NOMO-1 (cell line): ENCODE measurements around the gene CDCA5.

ENCODE experiments used
- DNase-seq, 2 experiments: peaks; one replicate each; lab custom pipeline; 2025; ENCODE audit not compliant: unreplicated experiment in 2 of 2; lab: John Stamatoyannopoulos, UW

CDCA5 gene

DNA sequence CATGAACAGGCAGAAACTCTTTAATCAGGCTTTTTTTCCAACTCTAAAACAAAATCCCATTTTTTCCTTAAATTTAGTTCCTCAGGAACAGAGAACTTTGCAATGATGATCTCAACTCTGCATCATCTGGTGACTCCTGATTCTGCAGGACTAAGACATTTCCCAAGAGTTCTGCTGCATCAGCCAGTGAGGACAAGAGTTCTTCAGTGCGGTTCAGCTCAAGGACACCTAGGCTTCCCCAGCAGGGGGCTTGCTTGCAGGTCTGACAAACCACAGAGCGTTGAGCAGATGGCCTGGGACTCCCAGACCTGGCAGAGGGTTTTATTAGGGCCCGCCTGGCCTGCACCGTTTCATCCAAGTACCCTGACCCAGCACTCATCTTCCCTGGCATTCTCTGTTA is 6.4 kb downstream of the CDCA5 start:
- no peak for DNase-seq

DNA sequence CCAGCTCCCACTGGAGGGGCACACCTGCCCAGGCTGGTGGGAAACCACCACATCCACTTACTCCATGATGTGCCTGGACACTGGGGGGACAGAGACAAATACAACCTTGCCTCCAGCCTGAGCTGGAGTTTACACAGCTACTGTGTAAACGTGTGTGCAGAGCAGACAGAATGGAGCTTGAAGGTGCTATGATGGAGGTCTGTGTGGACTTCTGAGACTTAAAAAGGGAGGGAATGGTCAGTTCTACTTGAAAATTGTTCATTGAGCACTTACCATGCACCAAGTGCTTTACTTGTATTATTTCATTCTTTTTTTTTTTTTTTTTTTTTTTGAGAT is 11.2 kb downstream of the CDCA5 start:
- DNase-seq, result no peak

DNA sequence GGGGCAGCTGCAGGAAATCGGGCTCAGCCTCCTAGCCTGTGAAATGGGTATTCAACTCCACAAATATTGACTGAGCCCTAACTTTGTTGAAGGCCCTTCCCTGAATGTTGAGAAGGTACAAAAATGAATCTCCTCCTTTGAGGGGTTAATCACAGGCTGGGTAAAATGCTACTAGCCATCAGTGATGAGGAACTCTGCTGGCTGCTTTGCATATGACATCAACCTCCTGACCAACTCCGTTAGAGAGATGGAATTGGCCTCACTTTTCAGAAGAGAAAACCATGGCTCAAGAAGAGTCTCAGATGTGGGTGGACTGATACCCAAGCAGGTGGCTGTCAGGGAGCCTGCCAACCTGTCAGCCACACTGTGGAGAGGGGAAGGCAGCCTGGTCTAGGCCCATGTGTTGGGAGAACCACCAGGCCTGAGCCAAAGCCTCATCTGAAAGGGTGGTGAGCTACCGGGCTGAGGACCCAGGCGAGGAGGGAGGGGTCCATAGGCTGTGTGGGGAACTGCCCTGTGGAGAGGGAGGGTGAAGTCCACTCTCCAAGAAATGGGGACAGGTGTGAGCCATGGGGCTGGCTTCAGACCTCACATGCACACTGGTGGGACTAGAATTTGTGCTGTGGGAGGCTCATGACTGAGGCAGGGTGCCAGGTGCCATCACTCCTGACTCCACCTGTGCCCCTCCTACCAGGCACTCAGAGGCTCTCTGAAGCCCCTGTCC is 11.8 kb downstream of the CDCA5 start:
- no peak for DNase-seq

DNA sequence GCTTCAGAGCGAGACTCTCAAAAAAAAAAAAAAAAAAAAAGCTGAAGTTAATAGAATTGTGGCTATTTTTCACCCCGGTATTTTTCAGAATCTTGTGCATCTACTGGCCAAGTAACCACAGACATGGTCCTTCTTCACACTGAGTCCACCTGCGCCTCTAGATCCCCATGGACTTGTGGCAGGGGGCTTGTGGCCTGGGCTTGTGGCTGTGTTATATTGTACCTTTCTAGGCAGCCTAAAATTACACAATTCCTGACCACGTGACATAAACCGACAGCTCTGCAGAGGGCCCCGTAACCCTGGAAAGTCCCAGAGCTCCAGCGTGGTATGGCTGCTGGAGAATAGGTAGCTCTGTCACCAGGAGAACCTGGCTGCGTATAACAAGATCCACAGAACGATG is 14.6 kb downstream of the CDCA5 start:
- peak; percentile 47 to 52 for DNase-seq

DNA sequence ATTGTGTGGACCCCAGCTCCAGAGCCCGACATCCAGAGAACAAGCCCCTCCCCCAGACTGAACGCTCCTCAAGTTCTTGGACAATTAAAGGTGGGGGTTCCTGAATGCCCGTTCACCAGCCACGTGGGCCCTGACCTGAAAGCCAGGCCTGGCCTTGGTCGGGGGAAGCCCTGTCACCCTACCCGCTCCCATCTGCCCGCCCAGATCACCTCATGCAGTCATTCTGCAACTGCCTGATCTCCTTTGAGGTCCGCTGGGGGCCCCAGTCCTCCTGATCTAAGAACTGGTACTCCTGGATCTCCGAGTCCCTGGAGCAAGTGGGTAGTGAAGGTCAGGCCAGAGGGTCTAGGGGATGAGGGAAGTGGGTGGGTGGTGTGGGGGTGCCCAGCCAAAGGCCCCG is 16.4 kb downstream of the CDCA5 start:
- DNase-seq, result no peak

DNA sequence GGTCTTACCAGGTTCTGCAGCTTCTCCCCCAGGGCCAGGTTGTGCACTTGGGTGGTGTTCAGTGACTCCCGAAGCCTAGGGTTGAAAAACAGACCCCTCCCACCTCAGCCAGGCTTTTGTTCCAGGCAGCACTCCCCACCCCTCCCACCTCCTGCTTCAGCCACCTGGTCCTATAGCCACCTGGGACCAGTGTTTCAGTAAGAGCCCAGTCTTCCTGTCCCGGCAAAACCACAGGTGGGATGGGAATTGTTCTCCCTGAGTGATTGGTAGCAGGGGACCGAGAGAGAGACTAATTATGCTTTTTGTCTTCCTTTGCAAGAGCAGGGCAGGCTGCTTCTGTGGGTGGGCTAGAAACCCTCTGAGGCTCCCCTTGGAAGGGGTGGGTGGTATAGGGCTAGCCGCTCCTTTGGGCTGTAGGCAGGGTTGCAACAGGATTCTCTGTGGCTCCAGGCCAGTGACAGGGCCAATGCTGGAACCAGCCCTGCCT is 17.0 kb downstream of the CDCA5 start:
- no peak for DNase-seq

DNA sequence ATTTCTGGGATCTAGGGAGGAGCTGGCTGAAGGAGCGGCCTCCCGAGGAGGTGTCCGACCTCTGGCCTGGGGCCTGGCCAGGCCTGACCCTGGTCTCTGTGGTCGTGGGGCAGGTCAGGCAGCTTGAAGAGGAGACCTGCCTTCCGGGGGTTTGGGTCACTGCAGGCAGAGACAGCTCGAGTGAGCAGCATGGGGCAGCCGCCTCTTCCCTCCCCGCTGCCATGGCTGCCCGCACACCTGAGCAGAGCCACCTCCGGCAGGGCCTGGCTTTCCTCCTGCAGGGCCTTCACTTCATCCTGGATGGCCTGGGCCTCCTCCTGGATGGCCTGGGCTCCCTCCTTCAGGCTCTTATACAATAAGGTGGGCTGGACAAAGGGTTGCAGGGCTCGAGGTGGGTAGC is 17.5 kb downstream of the CDCA5 start:
- DNase-seq, result no peak

DNA sequence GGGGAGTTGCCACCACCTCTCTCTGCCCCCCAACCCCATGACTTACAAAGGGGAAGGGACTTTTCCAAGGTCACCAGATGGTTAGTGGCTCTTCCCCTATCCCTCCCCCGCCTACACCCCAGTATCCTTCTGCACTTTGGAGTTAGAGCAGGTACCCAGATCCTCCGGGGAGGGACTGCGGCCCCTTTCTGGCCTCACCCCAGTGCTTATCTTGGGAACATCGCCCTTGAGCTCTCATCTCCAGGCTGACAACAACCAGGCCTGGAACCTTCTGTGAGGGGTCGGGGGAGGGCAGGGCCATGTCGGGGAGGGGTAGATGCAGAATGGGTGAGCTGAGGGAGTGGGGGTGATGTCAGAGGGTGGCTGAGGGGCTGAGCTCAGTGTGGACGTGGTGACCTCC is 18.0 kb downstream of the CDCA5 start:
- DNase-seq, result no peak

DNA sequence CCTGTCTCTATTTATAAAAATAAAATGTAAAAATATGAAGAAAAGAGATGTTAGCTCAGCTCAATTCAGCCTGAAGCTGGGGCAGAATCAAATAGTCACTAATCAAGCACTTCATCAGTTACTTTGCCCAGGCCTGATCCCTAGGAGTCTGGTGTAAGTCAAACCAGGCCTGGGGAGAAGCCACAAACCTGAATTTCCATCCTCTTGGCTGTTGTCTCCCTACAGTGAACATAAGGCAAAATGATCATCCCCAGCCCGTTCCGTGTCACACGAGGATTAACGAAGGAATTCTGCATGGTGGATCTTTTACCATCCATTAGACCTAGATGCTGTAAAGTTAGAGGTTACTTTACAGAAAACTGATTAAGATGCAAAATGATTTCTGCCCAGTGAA is 19.0 kb downstream of the CDCA5 start:
- DNase-seq, result no peak

DNA sequence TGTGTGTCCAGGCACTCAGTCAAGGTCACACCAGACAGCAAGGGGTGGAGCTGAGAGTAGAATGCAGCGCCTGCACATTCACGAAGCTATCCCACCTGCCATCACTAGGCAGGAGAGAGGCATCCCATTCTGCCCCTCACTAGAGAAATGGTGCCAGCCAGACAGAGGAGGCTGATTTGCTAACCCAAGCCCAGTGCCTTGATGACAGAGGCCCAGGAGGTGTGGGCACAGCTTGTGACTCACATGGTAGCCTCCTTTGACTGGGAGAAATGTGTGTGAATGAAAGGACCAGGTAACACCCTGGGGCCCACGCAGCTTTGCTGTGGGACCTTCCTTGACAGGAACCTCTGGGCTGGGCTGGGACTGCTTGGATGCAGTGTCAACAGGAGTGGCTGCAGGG is 20.3 kb downstream of the CDCA5 start:
- DNase-seq, result no peak

DNA sequence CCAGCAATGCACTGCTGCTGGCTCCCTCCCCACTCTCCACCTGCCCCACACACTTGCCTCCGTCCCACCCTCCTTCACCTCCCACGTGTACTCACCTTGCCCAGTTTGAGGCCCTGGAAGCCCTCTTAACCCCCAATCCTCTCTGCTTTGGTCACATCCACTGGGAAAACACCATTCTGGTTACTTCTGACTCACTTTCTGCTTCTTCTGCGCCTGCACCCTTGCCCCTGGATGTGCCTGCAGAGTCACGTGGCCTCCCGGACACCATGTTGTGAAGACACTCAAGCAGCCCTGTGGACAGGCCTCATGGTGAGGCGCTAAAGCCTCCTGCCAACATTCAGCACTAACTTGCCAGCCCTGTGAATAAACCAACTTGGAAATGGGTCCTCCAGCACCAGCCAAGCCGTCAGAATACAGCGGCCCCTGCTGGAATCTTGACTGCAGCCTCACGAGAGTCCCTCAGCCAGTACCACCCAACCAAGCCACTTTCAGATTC is 22.9 kb downstream of the CDCA5 start:
- peak; percentile 28 to 29 for DNase-seq

DNA sequence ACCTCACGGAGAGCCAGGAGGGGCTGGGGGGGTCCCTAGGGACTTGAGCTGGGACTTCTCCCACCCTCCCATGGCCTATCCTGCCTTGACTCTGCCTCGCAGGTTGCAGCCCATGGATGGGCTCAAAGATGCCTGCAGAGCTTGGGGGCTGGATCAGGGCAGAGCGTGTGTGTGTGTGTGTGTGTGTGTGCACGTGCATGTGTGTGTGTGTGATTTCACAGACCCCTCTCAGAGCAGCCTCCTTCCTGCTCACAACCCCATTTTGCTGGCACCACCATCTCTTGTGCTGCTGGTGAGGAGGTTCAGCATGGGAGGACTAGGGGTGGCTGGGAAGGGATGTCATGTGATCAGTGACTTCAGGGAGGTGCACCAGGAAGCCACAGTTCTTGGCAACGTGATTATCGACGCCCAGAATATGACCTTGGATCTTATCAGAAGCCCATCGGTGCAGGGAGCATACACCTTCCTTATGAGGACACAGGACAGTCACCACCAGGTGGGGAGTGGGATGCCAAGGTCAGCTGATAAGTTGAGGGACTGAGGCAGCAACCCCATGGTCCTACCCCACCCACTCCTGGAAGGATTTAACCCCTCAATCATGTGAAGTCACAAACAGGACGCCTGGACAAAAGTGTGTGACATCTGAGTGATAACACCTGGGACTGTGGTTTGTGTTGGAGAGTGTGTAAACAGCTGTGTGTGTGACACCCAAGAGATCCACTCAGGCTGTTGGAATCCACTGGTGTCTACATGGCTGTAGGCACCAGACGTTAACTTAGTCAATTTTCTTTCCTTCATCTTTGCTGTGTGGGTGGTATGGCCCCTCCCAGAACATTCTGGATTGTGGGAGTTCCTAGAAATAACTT is 23.6 kb downstream of the CDCA5 start:
- DNase-seq, result no peak

DNA sequence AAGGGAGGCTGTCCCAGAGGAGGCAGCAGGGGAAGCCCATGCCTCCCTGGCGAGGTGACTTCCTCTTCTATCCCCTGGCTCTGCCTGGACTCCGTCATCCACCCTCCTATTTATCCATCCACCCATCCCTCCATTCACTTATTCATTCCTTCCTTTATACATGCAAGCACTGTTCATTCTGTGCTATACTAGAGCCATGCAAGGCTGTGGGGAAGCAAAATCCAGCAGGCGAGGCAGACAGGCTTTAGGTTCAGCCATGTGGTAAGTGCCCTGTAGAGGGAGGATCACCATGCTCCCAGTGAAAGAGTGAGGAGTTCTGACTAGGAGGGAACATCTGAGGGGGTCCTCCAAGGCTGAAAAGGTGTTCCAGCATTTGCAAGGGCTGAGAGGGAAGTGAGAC is 24.3 kb downstream of the CDCA5 start:
- DNase-seq, result no peak

DNA sequence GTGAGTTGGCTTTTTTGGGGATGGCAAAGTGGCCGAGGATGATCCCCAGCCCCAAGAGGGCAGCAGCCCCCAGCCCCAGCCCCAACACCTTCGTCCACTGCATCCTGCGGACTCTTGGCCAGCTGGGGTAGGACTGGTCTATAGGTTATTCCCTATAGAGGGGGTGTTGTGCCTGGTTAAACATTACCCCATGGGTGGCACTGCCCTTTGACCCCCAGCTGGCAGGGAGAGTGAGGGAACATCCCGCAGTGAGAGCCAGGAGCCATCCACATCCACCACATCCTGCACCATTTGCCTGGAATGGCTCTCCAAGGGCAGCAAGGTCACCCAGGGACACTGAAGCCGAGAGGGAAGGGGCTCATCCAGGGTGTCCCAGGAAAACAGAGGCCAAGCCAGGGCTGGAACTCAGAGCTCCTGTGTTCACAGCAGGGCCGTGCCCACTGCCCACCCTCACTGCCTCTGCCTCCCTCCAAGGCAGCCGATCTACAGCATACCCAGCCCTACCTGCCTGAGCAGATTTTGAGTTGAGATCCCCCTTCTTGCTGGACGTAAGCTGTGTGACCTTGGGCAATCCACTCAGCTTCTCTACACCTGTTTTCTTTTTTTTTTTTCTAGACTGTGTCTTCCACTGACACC is 25.3 kb downstream of the CDCA5 start, which contains the start of gene NAALADL1:
NAALADL1 (minus strand) TSS at position 135 of the 636 bp plus-strand sequence; CDS start at position 103, 32 bp downstream.
- DNase-seq, result no peak

DNA sequence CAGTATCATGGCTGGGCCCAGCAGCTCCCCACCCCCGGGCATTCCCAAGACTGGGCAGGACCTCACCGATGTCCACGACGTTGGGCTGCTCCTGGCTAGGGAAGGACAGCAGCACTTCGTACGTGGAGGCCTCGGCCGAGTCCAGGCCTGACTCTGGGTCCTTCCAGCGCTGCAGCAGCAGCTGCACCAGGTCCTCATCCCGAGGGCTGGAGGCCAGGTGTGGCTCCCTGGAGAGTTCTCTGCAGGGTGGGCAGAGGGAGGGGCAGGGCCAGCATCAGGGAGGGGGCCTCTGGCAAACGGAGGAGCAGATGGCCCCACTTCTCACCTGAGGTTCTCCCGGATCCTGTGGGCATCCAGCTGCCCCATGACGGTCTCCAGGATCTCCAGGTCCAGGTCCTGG is 25.8 kb downstream of the CDCA5 start:
- DNase-seq, result no peak

DNA sequence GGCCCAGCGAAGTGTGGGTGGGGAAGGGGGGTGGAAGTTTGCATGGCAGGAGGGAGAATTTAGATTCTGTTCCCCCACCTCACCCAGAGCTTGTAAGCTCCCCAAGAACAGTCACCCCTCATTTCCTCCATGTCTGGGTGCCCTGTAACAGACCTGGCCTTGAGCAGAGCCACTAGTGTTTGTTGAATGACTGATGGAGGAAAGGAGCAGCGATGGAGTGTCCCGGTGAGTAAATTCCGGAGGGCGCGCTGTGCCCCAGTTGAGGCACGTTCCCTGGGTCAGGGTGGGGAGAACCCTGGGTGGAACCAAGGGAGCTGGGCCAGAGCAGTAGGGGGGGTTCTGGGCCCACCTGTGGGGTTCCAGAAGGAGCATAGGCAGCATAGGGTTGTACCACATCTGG is 26.3 kb downstream of the CDCA5 start:
- no peak for DNase-seq

DNA sequence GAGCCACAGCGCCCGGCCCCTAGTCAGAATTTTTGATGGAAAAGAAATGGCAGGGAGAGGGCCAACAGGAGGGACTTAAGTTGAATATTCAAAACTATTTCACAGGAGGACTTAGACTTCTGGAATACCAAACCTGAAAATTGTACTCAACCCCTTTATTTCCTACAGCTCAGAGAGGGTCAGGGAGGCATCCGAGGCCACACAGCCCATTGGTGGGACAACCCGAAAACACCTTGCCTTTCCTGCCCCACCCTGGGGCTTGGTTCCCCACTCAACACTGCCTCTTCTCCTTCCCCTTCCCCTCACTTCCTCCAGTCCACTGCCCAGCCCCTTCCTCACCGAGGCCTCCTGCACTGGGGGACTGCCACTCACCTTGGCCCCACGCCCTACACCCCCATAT is 26.8 kb downstream of the CDCA5 start:
- DNase-seq, result no peak

DNA sequence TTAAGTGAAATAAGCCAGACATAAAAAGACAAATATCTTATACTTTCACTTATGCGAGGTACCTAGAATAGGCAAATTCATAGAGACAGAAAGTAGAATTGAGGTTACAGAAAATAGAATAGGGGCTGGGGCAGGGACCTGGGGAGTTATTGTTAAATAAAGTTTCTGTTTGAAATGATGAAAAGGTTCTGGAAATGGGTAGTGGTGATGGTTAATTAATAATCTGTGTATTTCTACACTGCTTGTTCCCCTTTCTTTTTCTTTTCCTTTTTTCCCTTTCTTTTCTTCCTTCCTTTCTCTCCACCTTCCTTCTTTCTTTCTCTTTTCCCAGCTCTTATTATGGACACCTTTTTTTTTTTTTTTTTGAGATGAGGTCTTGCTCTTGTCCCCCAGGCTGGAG is 28.3 kb downstream of the CDCA5 start:
- DNase-seq, result no peak

DNA sequence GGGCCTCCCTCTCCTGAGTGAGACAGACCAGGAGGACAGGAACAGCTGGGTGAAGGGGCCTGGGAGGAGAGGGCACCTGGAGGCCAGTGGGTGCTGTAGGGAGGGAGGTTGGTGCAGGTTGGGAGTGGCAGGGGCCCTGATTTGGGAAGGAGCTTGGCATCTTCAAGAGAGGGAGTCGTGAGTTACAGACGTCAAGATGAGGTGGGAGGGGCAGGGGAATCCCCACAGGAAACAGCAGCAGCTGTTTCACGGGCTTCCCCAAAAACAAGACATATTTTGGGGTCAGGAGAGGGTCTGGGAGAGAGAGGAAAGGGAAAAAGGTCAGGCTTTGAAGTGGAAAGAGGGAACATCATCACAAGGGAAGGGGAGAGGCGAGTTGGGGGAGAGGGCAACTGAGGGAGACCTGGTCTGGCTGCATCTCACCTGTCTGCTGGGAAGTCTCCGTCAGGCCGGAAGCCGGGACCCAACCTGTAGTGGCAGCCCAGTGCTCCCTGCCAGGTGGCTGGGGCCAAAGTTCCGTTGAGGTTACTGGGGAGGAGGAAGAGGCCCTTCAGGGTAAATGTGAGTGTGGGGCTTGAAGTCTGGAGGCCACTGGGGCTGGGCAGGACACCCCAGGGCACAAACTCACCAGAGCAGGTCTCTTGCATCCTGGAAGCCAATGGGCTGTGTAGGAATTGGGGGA is 29.9 kb downstream of the CDCA5 start:
- DNase-seq, result no peak

DNA sequence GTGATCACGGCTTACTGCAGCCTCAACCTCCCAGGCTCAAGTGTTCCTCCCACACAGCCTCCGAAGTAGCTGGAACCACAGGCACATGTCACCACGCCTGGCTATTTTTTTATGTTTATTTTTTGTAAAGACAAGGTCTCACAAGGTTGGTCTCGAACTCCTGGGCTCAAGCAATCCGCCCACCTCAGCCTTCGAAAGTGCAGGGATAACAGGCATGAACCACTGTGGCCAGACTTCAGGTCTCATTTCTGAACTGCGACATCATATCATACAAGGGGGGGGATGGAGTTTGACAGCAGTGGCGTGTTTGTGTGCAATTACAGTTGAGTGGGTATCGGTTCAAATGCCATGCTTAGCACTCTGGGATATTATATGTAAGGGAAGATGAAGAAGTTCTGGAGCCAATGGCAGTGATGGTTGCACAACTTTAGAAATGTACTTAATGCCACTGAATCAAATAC is 32.4 kb downstream of the CDCA5 start:
- DNase-seq, result no peak
